ENCODE measurements around the gene CASP10.
"Not testable (repeated sequence)": the region's sequence is repeated elsewhere in the genome, so short reads cannot be mapped to it uniquely, and the experiment has no call there.

CASP10 gene

DNA sequence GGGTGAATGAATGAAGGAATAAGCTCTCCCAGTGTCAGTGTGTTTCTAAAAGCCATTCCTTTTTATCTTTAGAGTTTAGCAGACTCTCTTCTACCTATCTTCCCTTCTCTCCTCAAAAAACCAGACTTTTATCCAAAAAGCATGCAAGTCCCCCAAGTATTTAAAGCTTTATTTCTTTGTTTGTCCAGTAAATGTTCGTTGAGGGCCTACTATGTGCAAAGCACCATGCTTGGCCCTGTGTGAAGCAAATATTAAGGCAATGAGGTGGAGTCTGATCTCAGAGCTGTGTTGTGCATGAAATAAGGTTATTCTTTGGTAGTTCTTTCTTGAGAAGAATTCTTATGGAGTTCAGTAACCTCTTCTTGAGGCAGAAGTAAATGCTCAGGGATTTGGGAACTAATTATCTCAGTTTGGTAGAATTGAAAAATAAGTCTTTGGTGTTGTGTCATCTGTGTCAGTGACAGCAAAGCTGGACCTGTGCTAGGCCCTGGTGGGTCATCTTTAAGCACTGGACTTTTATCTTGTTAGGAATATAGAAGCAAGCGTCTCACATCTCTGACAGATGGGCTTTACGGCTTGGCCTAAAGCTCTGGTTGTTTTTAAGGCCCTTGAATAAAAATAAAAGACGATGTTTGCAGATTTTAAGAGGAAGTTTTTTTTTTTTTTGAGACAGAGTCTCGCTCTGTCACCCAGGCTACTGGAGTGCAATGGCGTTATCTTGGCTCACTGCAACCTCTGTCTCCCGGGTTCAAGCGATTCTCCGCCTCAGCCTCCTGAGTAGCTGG is 28.1 kb upstream of the CASP10 start:
- DNase-seq, result no peak

- no peak for DNase-seq
Observed at GRCh38 chr2:201156036-201156435, 26.9 kb upstream of the CASP10 start.

GRCh38 chr2:201156640-201157039 is 26.3 kb upstream of the CASP10 start:
- DNase-seq, result no peak

DNA sequence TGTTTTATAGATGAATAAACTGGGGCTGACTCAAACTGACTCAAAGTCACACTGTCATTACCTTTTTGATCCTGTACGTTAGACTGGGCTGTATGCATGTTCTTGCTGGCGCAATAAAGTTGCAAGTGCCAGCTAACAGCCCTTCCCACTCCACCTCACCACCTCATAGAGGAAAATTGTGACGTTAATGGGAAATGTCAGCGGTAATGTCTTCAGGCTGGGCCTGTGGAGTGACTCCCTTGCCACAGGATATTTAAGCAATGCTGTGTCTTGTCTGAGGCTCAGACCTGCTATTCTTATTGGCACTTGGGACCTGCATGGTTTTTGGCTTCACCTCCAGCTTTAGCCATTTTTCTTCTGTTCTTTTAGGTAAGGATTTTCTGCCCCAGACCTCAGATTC is 25.2 kb upstream of the CASP10 start:
- DNase-seq, result peak in 1 of 2 donors; percentile 50

- peak; percentile 78 to 83 for DNase-seq
Observed at GRCh38 chr2:201158111-201158929, 24.6 kb upstream of the CASP10 start.

GRCh38 chr2:201164166-201164565 is 18.8 kb upstream of the CASP10 start:
- no peak for DNase-seq

DNA sequence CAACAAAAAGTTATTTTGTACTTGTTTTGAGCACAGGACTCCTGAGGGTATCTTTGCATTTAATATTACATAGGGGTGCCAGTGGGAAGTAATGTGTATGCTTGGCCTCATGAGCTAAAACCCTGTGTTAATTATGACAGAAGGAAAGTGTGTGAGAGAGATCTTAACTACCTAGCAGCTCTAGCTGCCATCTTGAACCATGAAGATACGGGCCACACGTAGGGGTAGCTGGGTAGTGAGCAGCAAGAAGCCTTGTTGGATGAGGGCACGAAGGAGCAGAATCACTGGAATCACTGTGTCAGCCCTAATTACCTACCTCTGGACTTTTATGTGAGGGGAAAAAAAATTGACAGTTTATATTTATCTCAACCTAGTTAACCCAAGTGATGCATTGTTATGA is 15.4 kb upstream of the CASP10 start:
- DNase-seq, result no peak

DNA sequence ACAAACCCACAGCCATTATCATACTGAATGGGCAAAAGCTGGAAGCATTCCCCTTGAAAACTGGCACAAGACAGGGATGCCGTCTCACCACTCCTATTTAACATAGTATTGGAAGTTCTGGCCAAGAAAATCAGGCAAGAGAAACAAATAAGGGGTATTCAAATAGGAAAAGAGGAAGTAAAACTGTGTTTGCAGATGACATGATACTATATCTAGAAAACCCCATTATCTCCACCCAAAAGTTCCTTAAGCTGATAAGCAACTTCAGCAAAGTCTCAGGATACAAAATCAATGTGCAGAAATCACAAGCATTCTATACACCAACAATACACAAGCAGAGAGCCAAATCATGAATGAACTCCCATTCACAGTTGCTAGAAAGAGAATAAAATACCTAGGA is 14.4 kb upstream of the CASP10 start:
- not testable (repeated sequence) for DNase-seq

DNA sequence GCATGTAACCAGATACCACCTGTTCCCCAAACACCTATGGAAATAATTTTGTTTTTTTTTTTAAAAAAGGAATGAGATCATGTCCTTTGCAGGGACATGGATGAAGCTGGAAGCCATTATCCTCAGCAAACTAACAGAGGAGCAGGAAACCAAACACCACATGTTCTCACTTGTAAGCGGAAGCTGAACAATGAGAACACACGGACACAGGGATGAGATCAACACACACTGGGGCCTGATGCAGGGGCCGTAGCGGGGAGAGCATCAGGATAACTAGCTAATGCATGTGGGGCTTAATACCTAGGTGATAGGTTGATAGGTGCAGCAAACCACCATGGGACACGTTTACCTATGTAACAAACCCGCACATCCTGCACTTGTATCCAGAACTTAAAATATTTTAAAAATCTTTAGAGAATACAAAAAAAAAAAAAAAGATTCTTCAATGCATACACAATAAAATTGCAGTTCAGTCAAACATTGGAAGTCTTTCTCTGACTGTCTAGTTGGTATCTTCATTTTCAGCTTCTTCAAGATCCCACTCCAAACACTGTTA is 11.6 kb upstream of the CASP10 start:
- no peak for DNase-seq

DNA sequence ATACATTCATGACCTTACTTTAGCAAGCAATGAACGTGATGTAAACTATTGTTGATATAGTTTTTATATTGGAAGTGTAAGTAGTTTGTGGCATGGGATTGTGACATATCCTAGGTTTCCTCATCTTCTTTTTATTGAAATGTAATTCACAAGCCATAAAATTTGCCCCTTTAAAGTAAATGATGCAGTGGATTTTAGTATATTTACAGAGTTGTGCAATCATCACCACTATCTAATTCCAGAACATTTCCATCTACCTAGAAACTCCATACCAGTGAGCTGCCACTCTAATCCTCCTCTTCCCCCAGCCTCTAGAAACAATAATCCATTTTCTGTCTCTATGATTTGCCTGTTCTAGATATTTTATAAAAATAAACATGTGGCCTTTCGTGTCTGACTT is 10.7 kb upstream of the CASP10 start:
- DNase-seq, result no peak

DNA sequence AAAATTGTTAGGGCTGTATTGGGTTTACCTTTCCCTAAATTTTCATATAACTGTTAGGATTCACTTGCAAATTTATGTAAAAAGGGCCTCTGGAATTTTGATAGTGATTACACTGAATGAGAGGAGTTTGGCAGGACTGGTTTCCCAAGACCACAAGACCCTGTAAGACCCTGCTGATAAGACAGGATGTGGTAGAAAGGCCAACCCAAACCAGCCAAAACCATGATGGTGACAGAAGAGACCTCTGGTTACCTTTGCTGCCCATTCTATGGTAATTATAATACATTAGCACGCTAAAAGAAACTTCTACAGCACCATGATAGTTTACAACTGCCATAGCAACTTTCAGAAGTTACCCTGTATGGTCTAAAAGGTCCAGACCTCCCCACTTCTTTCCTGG is 8.3 kb upstream of the CASP10 start:
- no peak for DNase-seq

DNA sequence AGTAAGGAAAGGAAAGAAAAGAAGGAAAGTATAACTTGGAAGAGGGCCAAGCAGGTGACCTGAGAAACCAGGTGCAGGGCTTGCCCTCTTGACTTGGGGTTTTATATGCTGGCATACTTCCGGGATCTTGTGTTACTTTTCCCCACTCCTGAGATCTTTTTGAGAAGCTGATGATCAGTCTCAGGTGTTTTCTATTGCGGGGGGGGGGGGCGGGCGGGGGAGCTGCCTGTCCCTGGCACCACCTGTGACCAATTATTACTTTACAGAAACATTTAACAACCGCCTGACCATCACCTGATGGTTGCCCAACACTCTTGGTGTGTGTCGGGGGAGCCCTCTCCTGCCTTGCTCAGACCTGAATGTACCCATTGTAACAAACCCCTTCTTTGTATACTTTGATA is 6.9 kb upstream of the CASP10 start:
- no peak for DNase-seq

DNA sequence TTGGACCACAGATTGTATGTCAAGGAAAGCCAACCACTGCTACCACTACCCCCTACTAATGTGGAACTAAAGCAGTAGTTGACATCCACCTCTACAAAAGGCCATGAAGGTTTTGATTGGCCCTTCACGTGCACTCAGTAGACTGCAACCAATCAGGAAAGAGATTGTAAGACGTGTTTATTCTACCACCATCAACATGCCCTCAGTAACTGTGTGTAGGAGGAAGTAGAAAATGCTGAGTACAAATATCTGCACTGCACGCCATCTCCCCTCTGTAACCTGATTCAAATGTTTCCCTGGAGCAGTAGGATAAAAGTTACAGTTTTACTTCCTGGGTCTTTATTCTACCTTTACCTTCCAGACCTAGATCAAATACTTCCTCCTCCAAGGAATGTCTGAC is 2.9 kb upstream of the CASP10 start:
- peak in 1 of 2 donors; percentile 22 for DNase-seq

GRCh38 chr2:201183365-201183727 is 405 bp downstream of the CASP10 start:
- peak in 1 of 2 donors; percentile 35 for DNase-seq

DNA sequence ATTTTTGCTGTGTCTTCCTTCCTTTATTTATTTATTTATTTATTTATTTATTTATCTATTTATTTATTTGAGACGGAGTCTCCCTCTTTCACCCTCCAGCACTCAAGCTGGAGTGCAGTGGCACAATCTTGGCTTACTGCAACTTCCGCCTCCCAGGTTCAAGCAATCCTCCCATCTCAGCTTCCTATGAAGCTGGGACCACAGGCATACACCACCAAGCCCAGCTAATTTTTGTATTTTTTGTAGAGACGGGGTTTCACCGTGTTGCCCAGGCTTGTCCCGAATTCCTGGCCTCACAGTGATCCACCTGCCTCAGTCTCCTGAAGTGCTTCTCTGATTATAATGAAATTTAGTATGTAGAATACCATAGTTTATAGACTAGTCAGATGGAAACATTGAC is 894 bp downstream of the CASP10 start:
- DNase-seq, result not testable (repeated sequence)

- DNase-seq, result not testable (repeated sequence)
Observed at GRCh38 chr2:201184248-201184647, 1.3 kb downstream of the CASP10 start.

DNA sequence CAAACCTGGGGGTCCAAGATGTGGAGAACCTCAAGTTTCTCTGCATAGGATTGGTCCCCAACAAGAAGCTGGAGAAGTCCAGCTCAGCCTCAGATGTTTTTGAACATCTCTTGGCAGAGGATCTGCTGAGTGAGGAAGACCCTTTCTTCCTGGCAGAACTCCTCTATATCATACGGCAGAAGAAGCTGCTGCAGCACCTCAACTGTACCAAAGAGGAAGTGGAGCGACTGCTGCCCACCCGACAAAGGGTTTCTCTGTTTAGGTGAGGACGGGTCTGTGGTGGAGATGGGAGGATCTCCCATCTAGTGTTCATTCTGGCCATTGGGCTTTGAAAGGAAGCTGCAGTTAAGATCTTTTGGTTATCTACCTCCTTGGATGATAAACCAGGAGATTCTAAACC is 2.9 kb downstream of the CASP10 start:
- DNase-seq, result no peak

DNA sequence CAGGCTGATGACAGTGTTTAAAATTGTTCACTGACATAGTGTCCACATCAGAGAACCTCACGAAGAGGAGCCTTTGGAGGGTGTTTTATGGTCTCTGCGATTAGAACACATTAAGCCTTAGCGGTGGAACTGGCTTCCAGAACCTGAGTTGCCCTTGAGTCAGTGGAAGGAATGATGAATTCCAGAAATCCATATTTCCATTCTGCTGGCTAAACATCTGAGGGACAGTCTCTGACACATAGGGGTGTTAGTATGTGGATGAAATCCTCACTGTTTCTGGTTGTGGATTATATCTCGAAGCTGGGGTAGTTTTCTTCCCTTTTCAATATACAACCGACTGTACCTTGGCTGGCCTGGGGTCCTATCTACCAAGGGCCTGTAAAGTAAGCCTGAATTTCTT is 4.0 kb downstream of the CASP10 start:
- DNase-seq, result no peak

- no peak for DNase-seq
Observed at GRCh38 chr2:201188449-201188848, 5.5 kb downstream of the CASP10 start.

DNA sequence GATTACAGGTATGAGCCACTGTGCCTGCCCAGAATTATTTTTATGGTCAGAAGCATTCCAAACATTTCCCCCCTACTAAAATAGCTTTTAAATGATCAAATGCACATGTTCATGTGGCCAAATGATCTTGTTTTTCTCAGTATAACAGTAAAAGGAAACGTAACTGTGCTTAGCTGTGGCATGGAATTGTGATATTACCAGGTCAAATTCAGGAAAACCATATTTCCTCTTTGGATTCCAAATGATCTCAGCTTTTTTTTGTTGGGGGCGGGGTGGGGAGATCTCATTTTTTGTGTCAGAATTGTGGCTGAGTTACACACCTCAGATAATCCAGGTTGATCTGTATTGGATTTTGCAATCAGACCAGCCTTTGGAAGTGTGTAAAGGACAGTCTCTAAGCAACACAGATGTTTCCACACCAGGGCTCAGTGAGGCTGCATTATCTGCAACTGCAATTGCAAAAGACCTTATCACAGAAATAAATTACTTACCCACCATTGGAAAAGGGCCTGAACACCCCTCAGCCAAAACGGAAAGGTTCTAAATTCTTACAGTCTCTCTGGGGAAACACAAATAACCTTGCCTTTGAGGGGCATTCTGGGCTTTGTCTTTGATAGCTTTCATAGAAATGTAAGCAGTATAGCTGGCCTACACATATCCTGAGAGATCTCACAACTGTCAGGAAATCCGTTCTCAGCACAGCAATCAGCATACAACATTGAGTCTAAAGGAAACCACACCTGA is 8.4 kb downstream of the CASP10 start:
- peak in 1 of 2 donors; percentile 61 for DNase-seq

DNA sequence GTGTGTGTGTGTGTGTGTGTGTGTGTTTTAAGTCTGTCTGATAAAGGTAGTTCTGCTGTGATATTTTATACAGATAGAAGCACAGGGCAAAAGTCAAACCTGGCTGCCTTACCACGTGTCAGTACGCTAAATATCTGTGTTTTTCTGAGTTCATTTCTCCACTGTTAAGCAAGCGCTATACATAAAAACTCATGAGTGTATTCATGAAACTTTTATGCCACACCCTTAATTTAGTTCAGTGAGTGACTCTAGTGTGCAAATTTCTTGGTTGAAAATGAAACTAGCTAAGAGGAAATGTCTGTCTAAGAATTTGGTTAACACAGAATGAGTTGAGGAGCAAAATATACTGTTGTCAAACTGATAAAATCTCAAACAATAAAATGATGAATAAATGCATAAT is 11.2 kb downstream of the CASP10 start:
- peak in 1 of 2 donors; percentile 58 for DNase-seq

GRCh38 chr2:201195331-201195730 is 12.4 kb downstream of the CASP10 start:
- DNase-seq, result no peak

GRCh38 chr2:201196003-201196402 is 13.1 kb downstream of the CASP10 start:
- no peak for DNase-seq
